LNCaP clone FGC (cell line): Measurements from ENCODE around the gene GMDS.

Source experiments
- DNase-seq: peaks from one replicate; pipeline ENCODE4 v3.0.0-alpha.2; 2011; ENCODE audit warnings: low read depth
- H3K4me3 ChIP-seq: 2 replicates; pipeline ENCODE4 v1.5.1; 2011; ENCODE audit warnings: mild to moderate bottlenecking, low read depth, low read length, control low read depth
- TF ChIP-seq, protein P1 (sequence below): IDR thresholded peaks from 2 replicates; pipeline ENCODE4 v1.5.1; 2012; ENCODE audit warnings: mild to moderate bottlenecking; ENCODE audit not compliant: control insufficient read depth, insufficient read depth; ENCODE audit errors: extremely low read depth

The GMDS gene

DNA sequence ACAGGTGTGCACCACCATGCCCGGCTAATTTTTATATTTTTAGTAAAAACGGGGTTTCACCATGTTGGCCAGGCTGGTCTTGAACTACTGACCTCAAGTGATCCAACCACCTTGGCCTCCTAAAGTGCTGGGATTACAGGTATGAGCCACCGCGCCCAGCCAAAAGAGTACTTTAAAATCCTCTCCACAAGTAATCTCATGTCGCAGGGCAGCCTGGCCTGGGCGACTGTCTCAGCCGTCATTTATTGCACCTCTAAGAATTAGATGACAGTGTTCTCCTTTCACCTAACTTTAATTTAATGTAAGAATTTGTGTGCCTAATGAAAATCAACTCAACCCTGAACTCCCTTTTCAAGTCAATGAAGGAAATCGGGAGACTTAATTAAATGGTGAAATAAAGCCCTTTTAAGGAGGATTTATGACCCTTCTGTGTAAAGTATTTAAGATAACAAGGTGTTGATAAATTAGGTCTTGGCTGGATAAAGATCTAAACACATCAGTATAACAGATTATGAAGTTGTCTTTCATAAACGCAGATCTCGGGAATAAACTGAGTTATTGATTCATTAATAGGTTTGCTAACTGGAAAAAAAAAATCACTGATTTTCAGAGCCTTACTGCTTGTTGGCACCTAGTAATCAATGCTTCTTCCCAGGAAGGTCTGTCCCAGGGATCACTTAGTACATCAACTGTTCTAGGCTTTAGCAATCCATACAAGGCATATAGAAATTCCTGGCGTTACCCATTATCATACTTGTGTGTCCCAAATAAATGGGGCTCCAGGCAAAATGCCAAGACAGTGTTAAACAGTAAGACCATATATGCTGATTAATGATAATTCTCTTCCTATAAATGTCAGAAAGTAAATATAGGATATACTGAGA is 209.3 kb downstream of the GMDS start:
- TF ChIP-seq, protein P1, sequence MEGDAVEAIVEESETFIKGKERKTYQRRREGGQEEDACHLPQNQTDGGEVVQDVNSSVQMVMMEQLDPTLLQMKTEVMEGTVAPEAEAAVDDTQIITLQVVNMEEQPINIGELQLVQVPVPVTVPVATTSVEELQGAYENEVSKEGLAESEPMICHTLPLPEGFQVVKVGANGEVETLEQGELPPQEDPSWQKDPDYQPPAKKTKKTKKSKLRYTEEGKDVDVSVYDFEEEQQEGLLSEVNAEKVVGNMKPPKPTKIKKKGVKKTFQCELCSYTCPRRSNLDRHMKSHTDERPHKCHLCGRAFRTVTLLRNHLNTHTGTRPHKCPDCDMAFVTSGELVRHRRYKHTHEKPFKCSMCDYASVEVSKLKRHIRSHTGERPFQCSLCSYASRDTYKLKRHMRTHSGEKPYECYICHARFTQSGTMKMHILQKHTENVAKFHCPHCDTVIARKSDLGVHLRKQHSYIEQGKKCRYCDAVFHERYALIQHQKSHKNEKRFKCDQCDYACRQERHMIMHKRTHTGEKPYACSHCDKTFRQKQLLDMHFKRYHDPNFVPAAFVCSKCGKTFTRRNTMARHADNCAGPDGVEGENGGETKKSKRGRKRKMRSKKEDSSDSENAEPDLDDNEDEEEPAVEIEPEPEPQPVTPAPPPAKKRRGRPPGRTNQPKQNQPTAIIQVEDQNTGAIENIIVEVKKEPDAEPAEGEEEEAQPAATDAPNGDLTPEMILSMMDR: no peak
- no peak for DNase-seq
- no peak overlapping the region for H3K4me3 ChIP-seq

DNA sequence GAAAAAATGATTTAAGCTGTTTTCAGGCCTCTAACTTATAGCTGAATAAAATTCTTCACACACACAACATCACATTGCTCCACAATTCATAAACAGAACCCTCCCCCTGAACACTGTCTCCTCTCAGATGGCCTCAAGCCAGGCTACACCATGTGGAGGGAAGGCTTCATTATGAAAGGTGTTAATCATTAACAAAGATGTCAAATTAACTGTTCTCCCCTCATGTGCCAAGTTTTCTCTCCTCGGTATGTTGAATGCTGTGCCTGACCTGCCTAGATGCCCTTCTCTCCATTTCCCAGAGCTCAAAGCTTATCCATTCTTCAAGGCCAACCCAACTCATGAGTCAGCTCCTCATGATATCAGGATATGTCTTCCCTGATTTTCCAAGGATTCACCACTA is 210.4 kb downstream of the GMDS start:
- DNase-seq: no peak
- TF ChIP-seq, protein P1: no peak
- H3K4me3 ChIP-seq: no peak overlapping the region

GRCh38 chr6:2034256-2034655 is 211.1 kb downstream of the GMDS start:
- TF ChIP-seq, protein P1: no peak
- no peak overlapping the region for H3K4me3 ChIP-seq
- DNase-seq: no peak

DNA sequence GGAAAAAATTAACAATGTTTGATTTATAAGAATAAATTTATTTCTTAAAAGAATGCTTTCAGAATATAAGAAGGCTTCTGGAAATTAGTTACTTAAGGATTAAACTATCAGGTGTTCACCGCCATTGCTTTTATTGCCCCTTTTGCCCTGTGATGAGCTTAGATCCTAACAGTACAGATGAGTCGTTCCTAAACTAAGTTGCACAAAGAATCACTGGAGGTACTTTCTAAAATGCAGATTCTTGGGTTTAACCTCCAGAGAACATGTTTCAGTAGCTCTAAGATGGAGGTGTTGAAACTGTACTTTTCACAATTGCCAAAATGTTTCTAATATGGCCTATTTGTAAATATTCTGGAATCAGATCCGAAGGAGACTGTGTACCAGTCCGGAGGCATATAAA is 211.9 kb downstream of the GMDS start:
- no peak for DNase-seq
- no peak overlapping the region for H3K4me3 ChIP-seq
- TF ChIP-seq, protein P1: no peak

DNA sequence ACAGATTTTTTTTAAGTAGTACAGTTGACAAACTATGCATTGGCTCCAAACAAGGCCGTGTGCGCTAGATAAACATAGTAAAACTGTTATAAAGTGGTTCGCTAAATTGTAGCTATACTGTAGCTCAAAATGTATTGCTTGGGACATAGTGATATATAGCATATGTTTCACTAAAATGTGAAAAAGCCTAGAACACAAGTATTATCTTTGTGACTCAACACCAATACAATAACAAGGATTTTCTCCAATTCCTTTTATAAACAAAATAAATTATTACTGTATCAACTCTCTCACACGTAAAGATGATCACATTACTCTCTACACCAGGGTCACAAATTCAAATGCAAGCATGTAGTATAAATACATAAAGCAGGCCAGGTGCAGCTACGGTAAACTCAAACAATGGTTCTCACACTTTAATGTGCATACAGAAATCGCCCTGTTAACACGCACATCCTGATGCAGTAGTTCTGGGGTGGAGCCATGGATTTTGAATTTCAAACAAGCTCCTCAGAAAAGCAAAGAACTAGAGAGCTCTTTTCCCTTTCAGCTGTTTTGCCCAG is 214.6 kb downstream of the GMDS start:
- H3K4me3 ChIP-seq: no peak overlapping the region
- TF ChIP-seq, protein P1: no peak
- DNase-seq: no peak

DNA sequence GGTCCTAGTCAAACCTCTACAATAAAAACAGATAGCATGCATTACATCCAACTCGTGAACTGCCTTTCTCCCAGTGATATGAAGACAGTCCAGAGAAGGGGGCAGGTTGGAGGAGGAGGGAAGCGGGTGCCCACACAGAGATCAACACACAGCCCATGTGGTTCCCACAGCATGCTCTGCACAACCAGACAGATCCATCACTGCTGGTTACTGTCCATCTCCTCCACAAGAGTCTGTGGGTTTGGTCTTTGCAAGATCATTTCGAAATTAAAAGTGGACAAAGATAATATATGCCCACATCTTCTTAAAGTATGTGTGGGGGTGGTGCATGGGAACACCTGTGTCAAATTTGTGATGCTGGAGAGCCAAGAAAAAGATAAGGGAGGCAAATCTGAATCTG is 215.5 kb downstream of the GMDS start:
- no peak overlapping the region for H3K4me3 ChIP-seq
- TF ChIP-seq, protein P1: no peak
- no peak for DNase-seq
